GM19193 (cell line): ENCODE measurements around the gene SYT6.

Experiments used
- POLR2A ChIP-seq: IDR thresholded peaks from 4 replicates; pipeline ENCODE4 v1.6.1; 2011; ENCODE audit not compliant: insufficient read depth, insufficient read length; ENCODE audit errors: extremely low read depth

The SYT6 gene

DNA sequence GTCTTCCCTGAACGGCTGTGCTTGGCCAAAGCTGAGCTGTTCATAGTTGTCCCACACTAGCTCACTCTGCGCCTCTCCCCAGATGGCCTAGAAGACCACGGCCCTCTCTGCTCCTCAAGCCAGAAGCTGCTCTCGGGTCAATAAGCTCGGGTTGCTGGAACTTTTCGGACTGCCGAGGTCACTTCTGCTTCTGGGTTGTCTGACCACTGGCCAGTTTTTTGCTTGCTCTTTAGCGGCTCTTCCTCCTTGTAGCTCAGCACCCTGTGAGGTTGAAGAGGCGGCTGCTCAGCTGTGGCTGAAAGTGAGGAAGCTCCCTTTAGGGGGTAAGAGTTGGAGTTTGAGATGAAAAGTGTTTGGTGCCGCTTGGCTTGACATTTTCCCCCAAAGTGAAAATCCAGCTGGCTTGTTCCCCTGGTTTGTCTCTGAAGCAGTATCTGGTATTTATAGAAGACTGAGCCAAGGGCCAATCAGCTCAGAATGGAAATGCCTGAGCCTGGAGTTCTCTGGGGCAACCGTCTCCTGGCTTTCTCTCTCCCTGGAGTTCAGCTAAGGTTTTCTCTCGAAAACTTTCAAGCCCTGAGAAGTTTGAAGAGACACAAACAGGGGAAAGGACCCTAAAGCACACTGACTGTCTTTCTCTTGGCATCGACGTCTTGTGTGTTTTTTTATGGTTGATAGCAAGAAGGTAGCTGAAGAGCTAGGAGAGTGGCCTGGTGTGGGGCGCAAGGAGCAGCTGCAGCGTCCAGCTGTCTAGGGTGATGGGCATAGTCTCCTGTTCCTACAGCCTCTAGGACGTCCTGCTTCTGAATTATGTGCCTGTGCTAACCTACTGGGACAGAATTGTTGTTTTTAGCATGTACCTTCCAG, 72.0 kb downstream of the SYT6 start:
- no peak for TF ChIP-seq POLR2A

DNA sequence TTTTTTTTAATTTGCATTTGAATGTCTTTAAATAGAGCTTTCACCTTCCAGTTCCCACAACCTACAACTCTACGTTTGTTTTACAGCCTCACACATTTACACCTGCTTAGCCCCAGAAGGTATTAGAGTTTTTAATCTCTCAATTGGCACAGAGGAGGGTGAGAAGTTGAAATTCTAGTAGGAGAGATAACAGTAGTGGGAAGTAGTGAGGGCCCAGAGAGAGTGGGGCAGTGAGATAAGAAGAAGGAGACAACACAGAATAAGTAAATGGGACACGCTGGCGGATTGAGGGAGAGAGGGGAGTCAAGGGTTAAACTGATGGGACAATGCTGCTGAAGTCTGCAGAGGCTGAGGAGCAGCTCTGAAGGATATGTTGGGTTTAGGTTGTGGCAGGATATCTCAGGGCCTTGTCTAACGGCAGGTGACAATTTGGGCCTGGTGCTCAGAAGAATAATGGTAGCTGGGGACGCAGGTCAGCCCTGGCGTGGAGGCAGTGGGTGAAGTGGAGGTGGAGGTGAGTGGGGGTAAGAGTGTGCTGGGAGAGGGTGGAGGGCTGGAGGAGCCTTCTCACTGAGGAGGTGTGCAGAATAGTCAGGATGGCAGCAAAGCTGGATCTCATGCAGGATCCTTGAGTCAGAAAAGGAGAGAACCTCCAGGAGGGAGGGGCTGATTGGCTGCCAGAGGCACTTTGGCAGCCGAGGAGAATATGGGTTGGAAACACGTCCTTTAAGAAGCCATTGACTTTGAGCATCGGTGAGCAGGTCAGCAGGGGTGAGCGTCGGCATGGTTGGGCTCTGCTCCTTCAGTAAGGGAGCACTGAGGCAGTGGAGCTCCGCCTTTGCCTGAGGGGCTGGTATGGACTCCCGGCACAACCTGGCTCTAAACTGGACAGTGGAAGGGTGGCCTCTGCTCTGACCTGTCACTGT, 72.9 kb downstream of the SYT6 start:
- no peak for TF ChIP-seq POLR2A

DNA sequence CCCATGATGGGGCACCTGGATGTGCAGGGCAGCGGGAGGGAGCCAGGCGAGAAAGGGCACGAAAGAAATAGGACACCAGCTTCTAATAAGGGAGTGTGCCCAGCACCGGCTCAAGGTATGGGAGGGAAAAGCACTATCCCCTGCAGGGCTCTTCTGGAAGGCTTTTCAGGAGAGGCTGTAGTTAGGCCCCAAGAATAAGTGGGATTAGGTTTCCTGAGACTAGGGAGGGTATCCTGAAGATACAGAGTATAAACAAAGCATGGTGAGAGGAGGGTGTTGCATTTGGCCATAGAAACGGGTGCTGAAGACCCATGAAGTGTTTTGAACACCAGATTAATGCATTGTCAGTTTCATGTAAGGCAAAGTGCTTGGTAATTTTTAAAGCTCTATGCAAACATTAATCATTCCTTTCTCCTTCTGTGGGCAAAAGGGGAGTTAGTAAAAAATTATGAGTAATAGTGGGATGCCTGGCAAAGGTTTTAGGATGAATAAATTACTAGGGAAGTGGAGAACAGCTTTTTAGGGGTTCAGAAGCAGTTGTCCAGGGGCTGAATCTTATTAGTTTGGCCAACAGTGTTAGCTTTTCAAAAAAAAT, 74.0 kb downstream of the SYT6 start:
- TF ChIP-seq POLR2A: no peak

DNA sequence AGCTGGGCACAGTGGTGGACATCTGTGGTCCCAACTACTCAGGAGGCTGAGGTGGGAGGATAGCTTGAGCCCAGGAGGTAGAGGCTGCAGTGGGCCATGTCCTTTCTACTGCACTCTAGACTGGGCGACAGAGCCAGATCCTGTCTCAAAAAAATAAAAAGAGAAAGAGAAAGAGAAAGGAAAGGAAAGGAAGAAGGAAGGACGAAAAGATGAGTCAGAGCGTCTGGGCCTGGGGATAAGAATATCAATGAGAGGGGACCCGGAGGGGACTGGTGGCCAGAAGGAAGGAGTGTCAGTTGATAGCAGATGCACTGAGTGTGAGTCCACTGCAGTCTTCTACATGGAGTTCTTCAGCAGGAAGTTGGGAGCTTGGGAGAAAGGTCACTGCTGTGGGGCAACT, 75.6 kb downstream of the SYT6 start:
- TF ChIP-seq POLR2A: no peak

DNA sequence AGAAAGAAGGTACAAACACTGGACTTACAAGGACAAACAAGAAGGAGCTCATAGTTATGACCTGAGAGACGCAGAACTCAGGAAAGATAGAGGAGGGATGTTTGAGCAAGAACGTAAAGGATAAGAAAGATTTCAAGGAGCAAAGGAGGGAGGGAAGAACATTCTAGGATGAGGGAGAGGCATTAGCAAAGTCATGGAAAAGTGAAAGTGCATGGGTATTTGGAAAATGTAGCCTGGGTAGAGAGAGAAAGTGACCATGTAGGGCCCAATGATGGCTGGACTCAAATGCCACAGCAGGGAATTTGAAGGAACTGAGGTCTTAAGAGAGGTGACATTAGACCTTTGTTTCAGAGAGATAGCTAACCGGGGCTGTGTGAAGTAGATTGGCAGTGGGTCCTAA, 76.5 kb downstream of the SYT6 start:
- TF ChIP-seq POLR2A: no peak

DNA sequence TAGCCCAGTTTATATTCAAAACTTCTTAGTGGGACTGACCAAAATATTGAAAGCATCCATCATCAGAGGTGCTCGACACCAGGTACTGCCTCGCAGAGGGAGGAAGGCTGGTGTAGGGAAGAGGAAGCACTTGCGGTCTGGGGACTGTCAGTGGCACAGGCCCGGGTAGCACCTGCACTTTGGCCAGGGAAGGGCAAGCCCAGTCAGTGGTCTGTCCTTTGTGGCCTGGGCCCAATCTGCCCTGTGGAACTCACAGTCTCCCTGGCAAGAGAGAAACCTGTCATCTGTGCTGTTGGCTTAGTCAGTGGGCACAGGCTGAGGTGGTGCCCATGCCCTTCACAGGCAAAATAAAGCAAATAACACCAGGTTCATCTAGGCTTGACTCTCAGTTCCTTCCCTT, 77.4 kb downstream of the SYT6 start:
- no peak for TF ChIP-seq POLR2A

DNA sequence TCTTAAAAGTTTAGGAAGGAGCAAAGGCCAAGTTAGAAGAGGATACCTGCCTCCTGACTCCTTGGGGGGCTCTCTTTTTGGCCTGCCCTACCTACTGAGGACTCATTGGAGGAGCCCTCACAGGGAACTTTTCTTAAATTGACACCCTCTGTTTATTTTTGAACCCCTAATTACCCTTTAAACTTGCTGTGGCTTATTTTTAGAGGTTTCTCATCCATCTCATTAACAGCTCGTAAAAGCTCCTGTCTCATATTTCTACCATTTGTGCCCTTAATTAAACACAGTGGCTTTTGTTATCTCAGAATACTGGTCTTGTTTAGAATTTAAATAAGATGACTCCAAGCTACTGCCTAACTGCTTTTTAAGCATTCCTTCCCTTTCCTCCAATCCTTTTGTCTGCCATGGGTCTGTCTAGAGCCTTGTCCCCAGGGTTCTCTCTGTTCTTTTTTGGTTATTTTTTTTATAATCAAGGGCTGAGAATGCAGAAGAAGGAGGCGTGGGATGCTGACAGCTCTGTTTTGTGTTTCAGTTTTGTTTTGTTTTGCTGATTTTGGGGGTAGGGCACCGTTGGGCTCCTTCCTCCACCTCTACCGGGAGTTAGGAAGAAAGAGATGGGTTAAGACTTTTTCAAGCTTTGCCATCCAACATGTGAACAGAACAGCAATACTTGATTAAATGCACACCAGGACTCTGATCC, 78.0 kb downstream of the SYT6 start:
- no peak for TF ChIP-seq POLR2A

DNA sequence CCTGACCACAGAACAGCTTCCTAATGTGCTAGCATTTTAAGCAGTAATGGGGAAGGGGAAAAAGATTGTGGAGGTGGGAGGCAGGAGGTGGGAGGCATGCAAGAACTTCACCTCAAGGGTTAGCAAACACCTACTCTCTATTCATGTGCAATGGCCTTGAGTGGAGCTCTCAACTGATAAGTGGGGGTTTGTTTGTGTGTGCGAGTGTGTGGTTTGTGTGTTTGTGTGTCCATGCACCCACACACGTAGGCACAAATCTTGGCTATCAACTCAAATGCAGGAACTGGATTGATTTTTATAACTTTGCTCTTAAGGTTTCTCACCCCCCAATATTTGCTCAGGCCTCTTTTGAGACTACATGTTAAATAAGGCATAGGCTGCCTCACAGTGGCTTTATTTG, 78.6 kb downstream of the SYT6 start:
- no peak for TF ChIP-seq POLR2A

DNA sequence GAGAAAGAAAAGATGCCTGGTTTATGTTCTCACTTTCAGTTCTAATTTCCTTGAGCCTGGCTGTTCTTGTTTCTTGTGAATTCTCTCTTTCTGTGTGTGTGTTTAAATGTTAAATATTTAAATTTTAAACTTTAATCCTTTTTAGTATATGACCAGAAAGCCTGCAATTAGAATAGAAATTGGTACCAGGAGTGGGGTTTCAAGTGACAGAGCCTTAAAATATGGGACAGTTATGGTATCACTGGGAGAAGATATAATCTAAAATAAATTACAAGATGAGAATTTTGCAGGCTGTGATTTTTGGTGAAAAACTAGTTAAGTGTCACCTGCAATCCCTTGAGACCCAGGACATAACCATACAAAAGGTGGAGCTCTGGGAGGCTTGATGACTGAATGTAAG, 81.4 kb downstream of the SYT6 start:
- no peak for TF ChIP-seq POLR2A

DNA sequence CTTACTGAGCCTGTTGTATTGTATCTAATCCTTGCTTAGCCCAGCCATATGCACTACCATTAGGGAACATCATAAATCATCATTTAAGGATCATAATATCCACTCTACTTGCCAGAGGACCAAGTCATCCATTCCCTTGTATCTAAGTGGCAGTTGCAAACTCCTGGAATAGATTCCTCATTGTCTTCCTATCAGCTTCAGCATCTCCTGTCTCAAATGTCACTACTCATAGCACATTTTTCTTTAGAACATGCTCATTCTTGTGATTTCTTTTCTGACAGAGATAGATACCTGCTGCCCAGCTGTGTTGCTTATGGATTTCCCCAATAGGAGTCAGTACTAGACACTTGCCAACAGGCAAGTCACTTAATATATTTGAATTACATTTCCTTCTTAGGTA, 90.1 kb downstream of the SYT6 start:
- no peak for TF ChIP-seq POLR2A

DNA sequence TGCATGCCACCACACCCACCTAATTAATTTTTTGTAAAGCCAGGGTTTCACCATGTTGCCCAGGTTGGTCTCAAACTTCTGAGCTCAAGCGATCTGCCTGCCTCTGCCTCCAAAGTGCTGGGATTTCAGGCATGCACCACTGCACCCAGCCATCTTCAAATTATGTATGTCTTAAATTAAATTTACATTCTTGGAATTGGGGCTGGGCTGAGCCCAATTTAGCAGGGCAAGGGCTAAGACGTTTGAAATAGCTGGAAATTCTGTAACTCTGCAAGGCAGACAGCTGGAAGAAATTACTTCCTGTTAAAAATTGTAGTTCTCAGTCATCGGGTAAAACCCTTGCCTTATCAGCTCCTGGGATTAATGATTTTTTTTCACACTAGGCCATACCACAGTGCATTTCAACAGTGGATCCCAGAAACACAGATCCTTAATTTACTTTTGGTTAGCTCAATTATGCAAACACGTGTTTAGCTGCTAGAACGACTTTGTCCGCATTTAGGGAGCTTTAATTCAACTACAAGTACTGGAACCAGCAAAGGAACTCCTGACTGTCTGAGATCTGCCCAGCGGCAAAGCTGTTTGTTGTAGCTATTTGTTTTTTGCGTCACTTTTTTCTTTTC, 91.1 kb downstream of the SYT6 start:
- no peak for TF ChIP-seq POLR2A

DNA sequence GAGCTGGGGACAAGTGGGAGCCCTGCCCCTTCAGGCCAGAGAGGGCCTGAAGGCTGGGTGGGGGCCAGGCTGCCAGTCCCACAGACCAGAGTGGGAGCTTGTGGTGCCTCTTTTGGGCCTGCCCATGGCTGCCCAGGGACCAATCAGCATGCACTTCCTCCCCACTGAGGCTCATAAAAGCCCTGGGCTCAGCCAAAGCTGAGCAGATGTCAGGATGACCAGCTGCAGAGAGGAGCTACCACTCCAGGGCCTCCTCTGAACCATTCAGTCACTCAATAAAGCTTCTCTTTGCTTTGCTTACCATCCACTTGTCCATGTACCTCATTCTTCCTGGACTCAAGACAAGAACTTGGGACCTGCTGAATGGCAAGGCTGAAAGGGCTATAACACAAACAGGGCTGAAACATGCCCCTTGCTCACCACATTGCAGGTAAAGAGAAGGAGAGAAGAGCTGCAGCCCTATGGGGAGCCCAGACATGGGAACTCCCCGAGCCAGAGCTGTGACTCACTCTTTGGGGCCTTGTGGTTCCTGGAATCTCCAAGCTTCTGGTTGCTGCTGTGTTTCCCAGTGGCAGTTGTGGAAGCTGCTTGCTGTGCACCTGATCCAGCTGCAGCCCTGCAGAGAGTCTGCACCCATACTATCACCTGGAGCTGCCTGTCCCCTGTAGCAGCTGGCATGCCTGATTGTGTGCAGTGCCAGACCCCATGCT, 92.4 kb downstream of the SYT6 start:
- TF ChIP-seq POLR2A: no peak

DNA sequence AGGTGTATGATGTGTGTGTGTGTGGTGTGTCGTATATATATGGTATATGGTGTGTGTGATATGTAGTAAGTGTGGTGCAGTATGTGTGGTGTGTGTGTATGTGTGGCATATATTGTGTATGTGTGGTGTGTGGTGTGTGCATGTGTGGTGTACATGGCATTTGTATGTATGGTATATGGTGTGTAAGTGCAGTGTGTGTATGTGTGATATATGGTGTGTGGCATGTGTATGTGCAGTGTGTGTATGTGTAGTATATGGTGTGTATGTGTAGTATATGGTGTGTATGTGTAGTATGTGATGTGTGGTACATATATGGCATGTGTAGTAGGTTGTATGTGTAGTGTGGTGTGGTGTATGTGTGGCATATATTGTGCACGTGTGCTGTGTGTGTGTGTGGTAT, 99.5 kb downstream of the SYT6 start:
- no peak for TF ChIP-seq POLR2A

DNA sequence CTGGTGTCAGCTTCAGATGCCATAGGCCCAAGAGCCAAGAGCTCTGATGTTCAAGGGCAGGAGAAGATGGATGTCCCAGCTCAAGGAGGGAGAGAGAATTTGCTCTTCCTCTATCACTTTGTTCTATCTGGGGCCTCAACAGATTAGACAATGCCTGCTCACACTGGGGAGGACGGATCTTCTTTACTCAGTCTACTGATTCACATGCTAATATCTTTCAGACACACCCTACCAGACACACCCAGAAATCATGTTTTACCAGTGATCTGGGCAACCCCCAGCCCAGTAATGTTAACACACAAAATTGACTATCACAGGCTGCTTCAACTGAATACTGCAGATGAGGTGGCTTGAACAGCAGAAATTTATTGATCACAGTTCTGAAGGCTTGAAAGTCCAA, 105.4 kb downstream of the SYT6 start:
- no peak for TF ChIP-seq POLR2A
